Loucy (cell line): Measurements from ENCODE around the gene MBNL2.

Source experiments
- CTCF ChIP-seq: fragments of 200-600 bp; sonication (generic); conservative IDR thresholded peaks from 2 replicates; pipeline ENCODE4 v1.5.1; 2014; ENCODE audit warnings: mild to moderate bottlenecking, antibody characterized with exemption, low read length
- EZH2phosphoT487 ChIP-seq: fragments of 200-600 bp; IDR thresholded peaks from 2 replicates; pipeline ENCODE4 v1.6.1; 2018; ENCODE audit warnings: antibody characterized with exemption, mild to moderate bottlenecking, moderate library complexity, borderline replicate concordance

DNA sequence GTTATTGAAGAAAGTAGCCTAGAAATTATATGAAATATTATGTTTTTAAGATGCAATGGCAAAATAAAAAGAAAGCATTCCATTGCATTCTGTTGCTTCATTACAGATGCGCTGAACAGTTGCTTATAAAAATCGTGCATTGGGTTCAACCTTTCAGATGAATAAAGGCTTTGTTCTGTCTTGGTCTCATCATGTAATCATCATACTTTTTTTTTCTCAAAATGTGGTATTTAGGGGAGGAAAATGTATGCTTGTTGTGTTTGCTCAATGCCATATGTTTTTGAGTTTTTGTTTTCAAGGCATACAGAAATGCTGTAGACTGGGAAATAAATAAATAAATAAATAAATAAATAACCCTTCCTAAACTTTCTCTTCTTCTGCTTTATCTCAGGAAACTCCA lies 1.1 kb upstream of the MBNL2 start:
- no peak for TF ChIP-seq CTCF
- TF ChIP-seq EZH2phosphoT487: no peak
